Vagina (tissue), 2 donors: ENCODE measurements around the gene THADA. TPM values are rescaled to one million over a fixed set of nuclear protein-coding genes. Genes with fewer than 3 reads are reported as not detected.

Source experiments
- DNase-seq, 2 donors: peaks; one replicate each; pipeline ENCODE4 v3.0.0-alpha.2; 2017; ENCODE audit errors: extremely low spot score in 2 of 2
- H3K27ac ChIP-seq: fragments of 200-600 bp; sonication (generic); one replicate; pipeline ENCODE4 v1.5.1; 2019
- H3K27me3 ChIP-seq: fragments of 200-600 bp; sonication (generic); one replicate; pipeline ENCODE4 v1.5.1; 2019
- H3K36me3 ChIP-seq, 2 donors: fragments of 200-600 bp; sonication (generic); one replicate each; pipeline ENCODE4 v1.5.1; 2017 to 2019
- H3K4me1 ChIP-seq: fragments of 200-600 bp; sonication (generic); one replicate; pipeline ENCODE4 v1.5.1; 2019
- H3K4me3 ChIP-seq, 2 donors: fragments of 200-600 bp; sonication (generic); 1 replicate in 1 of 2; 2 replicates in 1 of 2; pipeline ENCODE4 v1.5.1; 2016 to 2019
- H3K9me3 ChIP-seq: fragments of 200-600 bp; sonication (generic); one replicate; pipeline ENCODE4 v1.5.1; 2019
- POLR2A ChIP-seq, 2 donors: fragments of 450-650 bp; IDR thresholded peaks; one replicate each; pipeline ENCODE4 v1.6.1; 2017; ENCODE audit warnings: antibody characterized with exemption in 2 of 2, mild to moderate bottlenecking in 2 of 2, moderate library complexity in 2 of 2
- POLR2AphosphoS5 ChIP-seq, 2 donors: sonication (generic); formaldehyde crosslinking; IDR thresholded peaks; one replicate each; pipeline ENCODE4 v1.9.0; 2017; ENCODE audit warnings: antibody characterized with exemption in 2 of 2, mild to moderate bottlenecking in 2 of 2, low read depth in 1 of 2; ENCODE audit not compliant: insufficient read depth in 1 of 2
- intact Hi-C: fragments of 100-400 bp; cut with DNase I; formaldehyde crosslinking; loops from one replicate; pipeline ENCODE4 v1.15.1; 2023
- small RNA-seq: library from RNA; depleted of rRNA; stranded (forward); fragments of <200 nt; gene quantifications from one replicate; pipeline ENCODE3, GENCODE V24; 2016
- total RNA-seq: library from RNA; depleted of rRNA; stranded (reverse); fragments of >200 nt; gene quantifications from one replicate; pipeline ENCODE4 v1.2.3, GENCODE V29; 2016
- TF ChIP-seq, protein P1 (sequence below), 3 experiments: fragments of 450-650 bp in 2 of 3; fragments of 200-600 bp in 1 of 3; sonication (generic) in 1 of 3; IDR thresholded peaks; one replicate each; pipeline ENCODE4 v1.5.1; 2017 to 2019; ENCODE audit warnings: antibody characterized with exemption in 3 of 3, mild to moderate bottlenecking in 2 of 3, moderate library complexity in 2 of 3

The THADA gene
- total RNA-seq, 1 donor from 2014 or later, result 32.2 TPM

DNA sequence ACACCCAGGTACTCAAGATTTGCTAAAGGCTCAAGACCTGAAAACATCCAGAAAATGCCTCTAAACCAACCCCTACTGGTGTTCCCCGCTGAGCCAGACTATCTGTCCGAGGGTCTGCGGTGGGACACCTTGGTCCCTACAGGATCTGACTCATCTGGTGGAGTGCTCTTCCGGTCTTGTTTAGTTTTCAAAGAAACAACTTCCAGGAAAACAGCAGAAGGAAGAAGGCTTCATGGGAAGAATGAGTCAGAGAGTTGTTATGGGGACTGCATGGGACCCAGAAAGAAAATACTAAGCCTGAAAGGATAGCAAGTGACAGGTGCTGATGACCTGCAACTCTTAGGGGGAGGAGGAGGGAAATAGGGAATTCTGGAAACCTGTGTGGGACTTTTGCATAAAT is 410.7 kb downstream of the THADA start:
- TF ChIP-seq POLR2A (IDR thresholded peaks at IDR 0.05) (no peak), POLR2AphosphoS5 (IDR thresholded peaks at IDR 0.05; ENCODE audit: insufficient read depth in 1 of 2, low read depth in 1 of 2) (no peak)
- TF ChIP-seq, protein P1, sequence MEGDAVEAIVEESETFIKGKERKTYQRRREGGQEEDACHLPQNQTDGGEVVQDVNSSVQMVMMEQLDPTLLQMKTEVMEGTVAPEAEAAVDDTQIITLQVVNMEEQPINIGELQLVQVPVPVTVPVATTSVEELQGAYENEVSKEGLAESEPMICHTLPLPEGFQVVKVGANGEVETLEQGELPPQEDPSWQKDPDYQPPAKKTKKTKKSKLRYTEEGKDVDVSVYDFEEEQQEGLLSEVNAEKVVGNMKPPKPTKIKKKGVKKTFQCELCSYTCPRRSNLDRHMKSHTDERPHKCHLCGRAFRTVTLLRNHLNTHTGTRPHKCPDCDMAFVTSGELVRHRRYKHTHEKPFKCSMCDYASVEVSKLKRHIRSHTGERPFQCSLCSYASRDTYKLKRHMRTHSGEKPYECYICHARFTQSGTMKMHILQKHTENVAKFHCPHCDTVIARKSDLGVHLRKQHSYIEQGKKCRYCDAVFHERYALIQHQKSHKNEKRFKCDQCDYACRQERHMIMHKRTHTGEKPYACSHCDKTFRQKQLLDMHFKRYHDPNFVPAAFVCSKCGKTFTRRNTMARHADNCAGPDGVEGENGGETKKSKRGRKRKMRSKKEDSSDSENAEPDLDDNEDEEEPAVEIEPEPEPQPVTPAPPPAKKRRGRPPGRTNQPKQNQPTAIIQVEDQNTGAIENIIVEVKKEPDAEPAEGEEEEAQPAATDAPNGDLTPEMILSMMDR (IDR thresholded peaks at IDR 0.05), result no peak
- Histone ChIP-seq H3K36me3 (no peaks in the 10 kb centered on the region), H3K27ac (no peak overlapping the region), H3K27me3 (no peaks in the 10 kb centered on the region), H3K4me1 (peaks cover 25% of the 10 kb centered on the region), H3K9me3 (no peaks in the 10 kb centered on the region), H3K4me3 (no peak overlapping the region)
- intact Hi-C loops, result no loop called here
- DNase-seq, result no peak

DNA sequence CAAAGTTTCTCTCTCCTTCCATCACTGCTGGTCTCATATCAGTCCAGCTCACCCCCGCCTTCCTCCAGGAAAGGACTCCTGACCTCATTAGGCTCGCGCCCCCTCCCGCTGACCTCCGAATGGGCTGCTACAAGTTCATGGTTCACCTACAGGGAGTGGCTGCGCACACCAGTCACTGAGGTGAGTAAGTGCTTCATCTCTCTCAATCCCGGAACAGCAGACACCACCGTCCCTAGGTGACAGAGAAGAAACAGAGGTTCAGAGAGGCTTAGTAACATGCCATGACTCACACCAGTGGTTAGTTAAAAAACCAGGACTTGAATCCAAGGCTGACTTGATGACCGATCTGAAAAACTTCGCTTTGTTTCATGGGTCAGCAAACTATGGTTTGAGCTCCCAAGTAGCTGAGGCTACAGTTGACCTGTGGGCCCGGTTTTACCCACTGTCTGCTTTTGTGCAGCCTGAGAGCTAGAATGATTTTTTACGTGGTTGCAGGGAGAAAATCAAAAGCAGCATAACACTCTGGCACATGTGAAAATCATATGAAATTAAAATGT is 411.4 kb downstream of the THADA start:
- H3K9me3 ChIP-seq, result no peaks in the 10 kb centered on the region
- H3K4me3 ChIP-seq, result no peak overlapping the region
- DNase-seq, result no peak
- intact Hi-C loops, result no loop called here
- no peaks in the 10 kb centered on the region for H3K36me3 ChIP-seq
- no peak for TF ChIP-seq POLR2AphosphoS5 (IDR thresholded peaks at IDR 0.05; ENCODE audit: insufficient read depth in 1 of 2, low read depth in 1 of 2)
- TF ChIP-seq, protein P1 (IDR thresholded peaks at IDR 0.05), result no peak
- no peak for TF ChIP-seq POLR2A (IDR thresholded peaks at IDR 0.05)
- H3K4me1 ChIP-seq, result peaks cover 32% of the 10 kb centered on the region
- H3K27ac ChIP-seq, result no peak overlapping the region
- H3K27me3 ChIP-seq, result no peaks in the 10 kb centered on the region

DNA sequence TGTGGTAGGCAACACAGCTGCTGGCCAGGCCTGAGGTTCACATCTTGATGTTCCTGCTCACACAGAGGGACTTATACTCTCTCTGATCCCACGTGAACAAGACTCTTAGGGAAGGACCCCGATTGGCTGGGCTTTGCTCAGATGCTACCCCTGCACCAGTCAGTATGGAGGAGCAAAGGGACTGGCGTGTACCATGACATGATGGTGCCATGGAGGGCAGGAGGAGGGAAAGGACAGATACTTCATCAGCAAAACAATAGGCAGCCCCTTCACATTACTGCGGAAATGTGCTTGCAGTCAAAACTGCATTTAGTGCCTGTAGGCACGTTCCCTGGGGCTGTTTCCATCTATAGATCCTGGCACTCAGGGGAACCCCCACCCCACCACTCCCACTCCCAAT is 412.1 kb downstream of the THADA start:
- Histone ChIP-seq H3K36me3 (no peaks in the 10 kb centered on the region), H3K27ac (no peak overlapping the region), H3K4me1 (peaks cover 39% of the 10 kb centered on the region), H3K9me3 (no peaks in the 10 kb centered on the region), H3K27me3 (no peaks in the 10 kb centered on the region), H3K4me3 (no peak overlapping the region)
- no peak for DNase-seq
- TF ChIP-seq, protein P1 (IDR thresholded peaks at IDR 0.05), result no peak
- TF ChIP-seq POLR2A (IDR thresholded peaks at IDR 0.05), result no peak
- TF ChIP-seq POLR2AphosphoS5 (IDR thresholded peaks at IDR 0.05; ENCODE audit: insufficient read depth in 1 of 2, low read depth in 1 of 2), result no peak
- intact Hi-C loops, result no loop called here

DNA sequence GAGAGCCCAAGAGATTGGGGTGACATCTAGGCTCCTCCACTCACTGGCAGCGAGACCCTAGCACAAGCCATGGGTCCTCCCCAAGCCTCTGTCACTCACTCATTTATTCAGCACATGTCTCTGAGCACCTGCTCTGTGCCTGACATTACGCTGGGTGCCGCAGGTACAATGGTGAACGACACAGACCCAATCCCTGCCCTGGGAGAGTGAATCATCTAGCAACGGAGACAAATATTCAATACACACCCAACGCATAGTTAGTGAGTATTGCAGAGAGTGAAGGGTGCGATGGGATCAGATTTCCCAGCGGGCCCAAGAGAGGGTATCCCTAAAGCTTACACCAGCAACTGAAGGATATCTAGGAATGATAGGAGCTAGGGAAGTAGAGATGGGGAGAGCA is 414.9 kb downstream of the THADA start:
- peaks cover 38% of the 10 kb centered on the region for H3K4me1 ChIP-seq
- H3K36me3 ChIP-seq, result no peaks in the 10 kb centered on the region
- H3K27ac ChIP-seq, result no peak overlapping the region
- TF ChIP-seq POLR2AphosphoS5 (IDR thresholded peaks at IDR 0.05; ENCODE audit: insufficient read depth in 1 of 2, low read depth in 1 of 2), result no peak
- TF ChIP-seq, protein P1 (IDR thresholded peaks at IDR 0.05), result no peak
- TF ChIP-seq POLR2A (IDR thresholded peaks at IDR 0.05), result no peak
- H3K27me3 ChIP-seq, result no peaks in the 10 kb centered on the region
- H3K4me3 ChIP-seq, result no peak overlapping the region
- DNase-seq, result no peak
- intact Hi-C loops, result no loop called here
- no peaks in the 10 kb centered on the region for H3K9me3 ChIP-seq

Small RNA genes within 50 kb of the gene (small RNA-seq; reads per million reads assigned to genes)
- gene RF00019 (not detected), gene RN7SL531P (not detected), gene RNU6-958P (not detected)

Other genes starting within 250 kb of the THADA start
- 27.5 TPM for gene PLEKHH2, start 41.2 kb upstream of the THADA start, total RNA-seq
- gene C1GALT1C1L, start 80.4 kb upstream of the THADA start, total RNA-seq, result 1.2 TPM
- gene DYNC2LI1, start 178.0 kb upstream of the THADA start, total RNA-seq, result 29.7 TPM
- not detected for gene ABCG5, start 242.8 kb upstream of the THADA start, total RNA-seq
- gene ABCG8, start 242.9 kb upstream of the THADA start, total RNA-seq, result not detected